ENCODE measurements around the gene RHOV.
A peak's percentile ranks its signal among the peaks of the same experiment; 100 is the strongest.

Gene RHOV, protein sequence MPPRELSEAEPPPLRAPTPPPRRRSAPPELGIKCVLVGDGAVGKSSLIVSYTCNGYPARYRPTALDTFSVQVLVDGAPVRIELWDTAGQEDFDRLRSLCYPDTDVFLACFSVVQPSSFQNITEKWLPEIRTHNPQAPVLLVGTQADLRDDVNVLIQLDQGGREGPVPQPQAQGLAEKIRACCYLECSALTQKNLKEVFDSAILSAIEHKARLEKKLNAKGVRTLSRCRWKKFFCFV

DNA sequence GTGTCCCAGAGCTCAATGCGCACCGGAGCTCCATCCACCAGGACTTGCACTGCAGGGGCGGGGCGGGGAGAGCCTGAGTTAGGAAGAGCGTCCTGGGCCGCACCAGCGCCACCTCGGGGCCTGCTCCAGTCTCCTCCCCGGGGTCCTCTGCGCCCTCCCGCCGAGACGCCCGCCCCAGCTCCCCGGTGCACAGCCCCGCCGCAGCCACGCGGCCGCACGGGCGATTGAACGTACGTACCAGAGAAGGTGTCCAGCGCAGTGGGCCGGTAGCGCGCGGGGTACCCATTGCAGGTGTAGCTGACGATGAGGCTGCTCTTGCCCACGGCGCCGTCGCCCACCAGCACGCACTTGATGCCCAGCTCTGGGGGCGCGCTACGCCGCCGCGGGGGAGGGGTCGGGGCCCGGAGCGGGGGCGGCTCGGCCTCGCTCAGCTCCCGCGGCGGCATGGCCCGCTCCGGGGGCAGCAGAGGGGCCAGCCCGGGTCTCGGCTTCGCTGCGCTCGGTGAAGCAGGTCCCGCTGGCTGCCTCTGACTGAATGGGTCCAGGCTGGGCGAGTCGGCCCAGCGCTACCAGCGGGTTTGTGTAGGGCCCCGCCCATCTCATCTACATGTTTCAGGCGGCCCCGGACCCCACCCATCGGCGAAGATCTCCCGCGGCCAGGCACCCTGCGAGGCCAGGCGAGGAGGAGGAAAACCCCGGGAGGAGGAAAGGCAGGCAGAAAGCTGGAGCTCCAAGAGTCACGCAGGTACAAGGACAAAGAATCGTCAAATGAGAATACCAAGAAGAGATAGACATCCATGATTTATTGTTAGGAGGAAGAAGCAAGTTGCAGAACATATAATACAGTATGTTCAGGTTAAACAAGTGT lies at the start of gene RHOV:
Gene RHOV (minus strand): TSS at position 541 of the 868 bp plus-strand sequence. CDS start 95 bp downstream, at position 446.
- FAIRE-seq (peak; percentile 72), DNase-seq (ENCODE audit: extremely low spot score, insufficient read length, low read depth) (no peak)

DNA sequence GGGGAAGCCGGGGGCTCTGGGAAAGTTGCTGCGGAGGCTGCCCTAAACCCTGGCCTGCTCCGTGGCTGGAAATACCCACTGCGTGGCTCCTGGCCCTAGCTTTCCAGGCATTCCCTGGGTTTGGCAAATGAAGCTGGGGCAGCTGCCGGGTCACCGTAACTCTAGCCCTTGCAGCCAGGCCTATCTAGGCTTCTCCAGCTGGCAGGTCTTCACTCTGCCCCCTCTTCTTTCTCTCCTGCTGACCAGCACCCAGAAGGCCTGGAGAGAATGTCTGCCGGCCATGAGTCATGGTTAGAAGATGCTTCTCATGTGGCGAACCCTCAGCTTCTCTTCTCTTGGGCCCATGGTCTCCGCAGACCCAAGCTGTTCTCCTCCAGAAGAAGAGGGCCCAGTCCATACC lies 49.5 kb upstream of the RHOV start:
- DNase-seq (ENCODE audit: extremely low spot score, insufficient read length, low read depth) (no peak), FAIRE-seq (no peak)

DNA sequence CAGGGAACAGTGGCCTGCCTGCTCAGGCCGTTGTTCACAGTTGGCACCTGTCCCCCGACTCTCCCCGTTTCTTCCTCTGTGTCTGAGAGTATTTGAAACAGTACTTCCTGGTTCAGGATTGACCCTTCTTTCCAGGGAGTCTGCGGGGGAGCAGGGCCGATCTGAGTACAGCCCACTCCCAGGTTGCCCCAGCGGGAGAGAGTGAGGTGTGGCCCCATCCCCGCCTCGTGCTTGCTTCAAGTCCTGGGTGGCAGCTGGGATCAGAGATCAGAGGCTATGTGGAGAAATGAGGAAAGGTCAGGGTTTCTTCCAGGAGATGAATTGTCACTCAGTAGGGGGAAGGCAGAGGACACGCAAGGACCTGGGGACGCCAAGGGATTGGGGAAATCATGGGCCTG lies 48.6 kb upstream of the RHOV start:
- DNase-seq (ENCODE audit: extremely low spot score, insufficient read length, low read depth) (no peak), FAIRE-seq (no peak)

DNA sequence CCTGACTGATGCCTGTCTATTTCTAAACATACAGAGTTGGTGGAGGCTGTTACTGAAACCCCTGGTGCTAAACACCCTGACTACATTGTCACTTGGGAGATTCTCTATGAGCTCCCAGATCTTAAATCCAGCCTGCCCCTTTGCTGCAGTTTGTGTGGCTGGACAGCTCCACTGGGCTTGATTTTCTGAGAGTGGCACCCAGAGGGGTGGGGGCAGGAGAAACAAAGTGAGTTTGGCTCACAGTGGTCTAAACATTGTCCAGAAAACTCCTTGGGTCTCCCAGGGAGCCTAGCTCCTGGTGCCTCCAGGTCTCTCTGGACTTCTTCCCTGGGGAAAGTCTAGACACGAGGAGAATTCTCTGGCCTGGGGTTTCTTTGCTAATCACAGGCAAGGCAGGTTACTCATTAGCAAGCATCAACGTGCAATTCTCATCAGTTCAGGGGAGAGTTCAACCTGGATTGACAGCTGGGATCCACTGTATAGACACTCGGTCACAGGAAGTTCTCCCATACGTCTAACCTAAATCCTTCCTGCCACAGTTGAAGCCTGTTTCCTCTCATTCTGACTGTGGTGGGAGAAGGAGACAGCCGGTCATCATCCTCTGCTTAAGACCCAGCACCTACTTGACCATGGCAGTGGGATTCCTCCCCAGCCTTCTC lies 48.0 kb upstream of the RHOV start:
- no peak for DNase-seq (ENCODE audit: extremely low spot score, insufficient read length, low read depth)
- FAIRE-seq, result no peak

DNA sequence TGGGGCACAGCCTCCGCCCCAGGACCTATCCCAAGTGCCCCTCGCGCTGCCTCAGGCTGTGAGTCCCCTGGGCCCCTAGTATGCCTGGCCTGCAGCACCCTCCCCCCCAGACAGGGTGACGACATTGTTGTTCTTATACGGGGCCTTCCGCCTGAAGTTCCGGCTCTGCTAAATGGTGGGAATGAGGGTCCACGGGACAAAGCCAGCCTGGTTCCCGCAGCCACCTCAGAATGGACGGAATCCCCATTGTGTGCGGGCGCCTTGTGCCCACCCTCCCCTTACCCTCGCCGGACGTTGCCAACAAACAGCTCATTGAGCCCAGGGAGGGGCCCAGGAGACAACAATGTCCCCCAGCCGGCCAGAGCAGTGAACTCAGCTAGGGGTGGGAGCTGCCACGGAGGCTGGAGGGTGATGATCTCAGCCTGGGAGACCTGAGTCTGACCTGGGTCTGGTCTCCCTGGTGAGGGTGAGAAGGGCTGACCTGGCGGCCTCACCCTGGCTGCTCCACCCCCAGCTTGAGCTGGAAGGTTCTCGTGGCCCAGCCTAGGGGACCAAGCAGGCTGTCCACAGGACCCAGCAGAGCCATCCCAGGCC lies 44.9 kb upstream of the RHOV start:
- FAIRE-seq (no peak), DNase-seq (ENCODE audit: extremely low spot score, insufficient read length, low read depth) (no peak)

DNA sequence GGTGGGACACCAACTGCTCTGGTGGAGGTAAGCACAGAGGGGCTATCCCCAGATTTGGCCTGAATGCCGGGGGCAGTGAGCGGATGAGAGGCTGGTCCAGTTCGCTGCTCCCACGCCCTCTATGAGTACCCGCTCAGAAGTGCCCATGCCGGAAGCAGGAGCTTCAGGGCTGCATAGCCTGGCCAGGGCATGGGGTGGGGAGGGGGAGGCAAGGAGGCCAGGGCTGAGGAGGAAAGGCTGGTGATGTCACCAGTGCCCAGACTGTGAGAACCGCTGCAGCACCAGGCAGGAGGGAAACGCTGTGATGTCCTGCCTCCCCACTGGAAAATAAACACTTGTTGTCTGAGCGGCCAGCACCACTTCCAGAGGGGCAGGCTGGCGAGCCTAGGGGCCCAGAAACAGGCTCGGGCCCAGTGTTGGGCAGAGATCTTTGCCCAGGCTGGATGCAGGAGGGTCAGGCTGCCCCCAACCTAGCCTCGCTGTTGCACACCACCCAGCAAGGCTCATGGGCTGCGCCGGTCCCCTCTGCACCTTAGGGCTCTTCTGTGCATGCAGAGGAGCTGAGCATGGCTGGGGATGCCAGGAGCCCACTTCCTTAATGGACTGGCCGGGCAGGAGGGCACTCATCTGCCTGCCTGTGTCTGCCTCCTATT lies 44.2 kb upstream of the RHOV start:
- FAIRE-seq, result no peak
- no peak for DNase-seq (ENCODE audit: extremely low spot score, insufficient read length, low read depth)

DNA sequence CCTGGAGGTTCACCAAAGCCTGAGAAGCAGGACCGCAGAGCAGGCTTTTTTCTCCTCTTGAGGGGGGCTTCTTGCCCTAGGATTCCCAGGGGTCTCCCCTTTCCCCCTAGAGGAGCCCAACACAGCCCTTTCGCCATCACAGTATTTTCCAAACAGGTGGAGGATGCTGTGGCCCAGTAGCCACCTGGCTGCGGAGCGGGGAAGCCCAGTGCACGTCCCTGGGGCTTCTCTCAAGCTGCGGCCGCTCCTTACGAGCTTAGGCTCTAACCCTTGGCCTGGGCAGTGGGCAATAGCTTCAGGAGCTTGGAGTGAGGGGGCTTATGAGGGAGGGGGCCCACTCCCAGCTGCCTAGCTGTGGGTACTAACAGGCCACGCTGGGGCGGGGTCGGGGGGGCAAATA lies 43.6 kb upstream of the RHOV start:
- FAIRE-seq, result no peak
- DNase-seq (ENCODE audit: extremely low spot score, insufficient read length, low read depth), result no peak

DNA sequence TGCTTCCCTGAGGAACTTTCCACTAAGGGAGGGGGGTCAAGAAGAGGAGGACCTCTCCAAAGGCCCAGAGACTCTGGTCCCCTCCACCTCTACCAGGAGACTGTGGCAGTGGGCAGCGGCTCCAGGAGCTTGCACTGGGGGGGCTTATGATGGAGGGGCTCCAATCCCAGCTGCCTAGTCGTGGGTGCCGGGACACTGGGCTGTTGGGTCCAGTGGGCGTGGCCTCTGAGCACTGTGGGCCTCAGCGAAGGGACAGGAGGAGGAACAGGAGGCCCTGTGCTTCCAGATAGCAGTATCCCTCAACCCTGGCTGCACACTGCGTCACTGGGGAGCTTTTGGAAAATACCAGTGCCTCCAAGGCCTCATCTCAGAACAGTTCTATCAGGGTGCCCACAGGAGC lies 41.6 kb upstream of the RHOV start:
- FAIRE-seq, result no peak
- DNase-seq (ENCODE audit: extremely low spot score, insufficient read length, low read depth), result no peak

DNA sequence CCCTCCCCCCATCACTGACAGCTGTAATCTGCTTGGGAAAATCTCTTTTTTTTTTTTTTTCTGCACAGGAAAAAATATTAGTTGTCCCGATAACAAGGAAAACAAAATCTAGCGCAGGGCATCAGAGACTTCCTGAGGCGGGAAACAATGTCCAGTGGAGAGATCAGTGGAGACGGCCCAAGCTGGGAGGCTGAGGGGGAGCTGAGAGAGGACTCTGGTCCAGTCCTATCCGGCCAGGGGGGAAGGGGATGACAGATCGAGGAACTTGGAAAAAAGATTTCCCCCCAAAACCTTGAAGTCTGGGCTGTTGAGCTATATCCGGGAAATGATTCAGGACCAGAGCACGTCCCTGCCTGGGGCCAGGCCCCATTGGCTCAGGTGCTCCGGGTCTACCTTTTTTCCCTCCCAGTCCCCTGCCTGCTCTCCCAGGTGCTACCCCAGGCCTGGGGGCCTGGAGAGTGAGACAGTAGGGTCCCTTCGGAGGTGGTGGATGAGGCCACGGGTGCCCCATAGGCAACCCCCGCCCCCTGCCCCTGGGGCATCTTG lies 41.2 kb upstream of the RHOV start:
- no peak for FAIRE-seq

DNA sequence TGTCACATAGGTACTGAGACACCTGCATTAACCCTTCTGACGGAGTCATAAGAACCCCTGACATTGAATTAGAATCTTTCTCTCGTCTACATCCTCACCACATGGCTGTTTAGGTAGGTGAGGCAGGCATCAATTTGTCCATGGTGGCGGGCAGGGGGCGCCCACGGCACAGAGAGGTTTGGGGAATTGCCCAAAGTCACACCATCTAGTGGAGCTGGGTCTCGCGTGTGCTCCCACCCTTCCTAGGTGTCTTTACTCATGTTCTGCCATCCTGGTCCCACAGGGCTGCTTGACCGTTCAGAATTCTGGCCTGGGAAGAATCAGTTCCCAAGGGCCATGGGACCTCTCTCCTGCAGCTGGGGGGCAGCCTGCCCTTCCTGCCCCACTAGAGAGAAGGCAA lies 40.5 kb upstream of the RHOV start:
- FAIRE-seq (no peak), DNase-seq (ENCODE audit: extremely low spot score, insufficient read length, low read depth) (no peak)

More for the DNA sequence above, 41.2 kb upstream of the RHOV start:
- DNase-seq (ENCODE audit: extremely low spot score, insufficient read length, low read depth), result no peak

DNA sequence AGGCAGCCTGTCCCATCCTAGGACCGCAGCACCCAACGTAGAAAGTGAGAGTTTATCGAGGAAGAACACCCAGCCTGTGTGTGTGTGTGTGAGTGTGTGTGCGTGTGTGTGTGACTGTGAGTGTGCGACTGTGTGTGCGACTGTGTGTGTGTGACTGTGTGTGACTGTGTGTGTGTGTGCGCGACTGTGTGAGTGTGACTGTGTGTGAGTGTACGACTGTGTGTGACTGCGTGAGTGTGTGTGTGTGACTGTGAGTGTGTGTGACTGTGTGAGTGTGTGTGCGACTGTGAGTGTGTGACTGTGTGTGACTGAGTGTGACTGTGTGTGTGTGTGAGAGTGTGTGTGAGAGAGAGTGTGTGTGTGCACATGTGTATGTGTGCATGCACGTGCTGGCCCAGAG lies 40.0 kb upstream of the RHOV start:
- peak; percentile 31 for FAIRE-seq
- DNase-seq (ENCODE audit: extremely low spot score, insufficient read length, low read depth), result no peak

DNA sequence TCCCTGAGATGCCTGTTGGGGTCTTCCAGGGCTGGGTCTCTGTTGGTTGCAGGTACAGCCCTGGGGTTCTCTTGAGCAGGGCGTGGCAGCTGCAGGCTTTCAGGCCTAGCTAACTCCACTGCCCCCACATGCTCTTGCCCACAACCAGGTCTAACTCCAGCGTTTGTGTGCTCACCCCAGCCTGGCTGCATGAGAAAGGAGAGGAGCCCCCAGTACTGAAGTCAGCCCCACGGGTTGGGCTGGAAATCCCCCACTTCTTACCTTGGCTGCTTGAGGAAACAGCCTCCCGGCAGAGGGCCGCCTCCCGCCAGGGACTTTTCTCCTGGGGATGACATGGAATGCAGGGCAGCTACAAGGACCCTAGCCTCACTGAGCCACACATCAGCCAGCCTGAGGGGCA lies 38.4 kb upstream of the RHOV start:
- no peak for DNase-seq (ENCODE audit: extremely low spot score, insufficient read length, low read depth)
- FAIRE-seq, result no peak

DNA sequence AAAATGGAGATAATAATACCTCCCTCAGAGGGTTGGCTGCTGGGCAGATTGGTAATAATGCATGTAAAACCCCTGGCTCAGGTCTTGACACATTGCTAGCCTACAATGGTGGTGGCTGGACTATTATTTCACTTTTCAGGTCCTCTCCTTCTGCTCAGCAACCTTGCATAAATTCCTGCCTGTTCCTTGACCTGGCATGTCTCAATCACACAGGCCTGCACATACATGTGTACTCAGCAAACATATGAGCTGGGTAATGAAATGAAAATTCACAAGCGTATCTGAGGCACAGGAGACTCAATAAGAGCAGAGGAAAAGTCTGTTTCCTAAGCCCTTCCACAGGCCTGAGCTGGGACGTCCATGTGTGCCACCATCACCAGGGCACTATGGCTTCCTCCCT lies 37.7 kb upstream of the RHOV start:
- FAIRE-seq (no peak), DNase-seq (ENCODE audit: extremely low spot score, insufficient read length, low read depth) (no peak)

DNA sequence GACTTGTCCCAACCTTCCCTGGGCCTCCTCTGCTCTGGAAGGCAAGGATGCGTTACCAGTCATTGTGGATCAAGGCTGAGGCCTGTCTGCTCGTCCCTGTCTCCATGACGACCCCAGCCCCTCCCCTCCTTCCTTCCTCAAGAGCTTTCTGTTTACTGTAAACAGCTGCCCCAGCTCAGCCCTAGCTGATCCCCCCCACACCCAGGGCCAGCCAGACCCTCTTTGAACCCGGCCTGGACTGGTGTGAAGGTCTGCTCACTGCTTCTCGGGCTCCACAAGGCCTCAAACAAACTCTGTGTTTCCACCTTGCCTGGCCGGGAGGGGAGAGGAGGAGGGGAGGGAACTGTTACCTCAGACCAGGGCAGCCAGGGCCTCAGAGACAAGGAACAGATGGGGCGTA lies 37.1 kb upstream of the RHOV start:
- FAIRE-seq (no peak), DNase-seq (ENCODE audit: extremely low spot score, insufficient read length, low read depth) (no peak)

DNA sequence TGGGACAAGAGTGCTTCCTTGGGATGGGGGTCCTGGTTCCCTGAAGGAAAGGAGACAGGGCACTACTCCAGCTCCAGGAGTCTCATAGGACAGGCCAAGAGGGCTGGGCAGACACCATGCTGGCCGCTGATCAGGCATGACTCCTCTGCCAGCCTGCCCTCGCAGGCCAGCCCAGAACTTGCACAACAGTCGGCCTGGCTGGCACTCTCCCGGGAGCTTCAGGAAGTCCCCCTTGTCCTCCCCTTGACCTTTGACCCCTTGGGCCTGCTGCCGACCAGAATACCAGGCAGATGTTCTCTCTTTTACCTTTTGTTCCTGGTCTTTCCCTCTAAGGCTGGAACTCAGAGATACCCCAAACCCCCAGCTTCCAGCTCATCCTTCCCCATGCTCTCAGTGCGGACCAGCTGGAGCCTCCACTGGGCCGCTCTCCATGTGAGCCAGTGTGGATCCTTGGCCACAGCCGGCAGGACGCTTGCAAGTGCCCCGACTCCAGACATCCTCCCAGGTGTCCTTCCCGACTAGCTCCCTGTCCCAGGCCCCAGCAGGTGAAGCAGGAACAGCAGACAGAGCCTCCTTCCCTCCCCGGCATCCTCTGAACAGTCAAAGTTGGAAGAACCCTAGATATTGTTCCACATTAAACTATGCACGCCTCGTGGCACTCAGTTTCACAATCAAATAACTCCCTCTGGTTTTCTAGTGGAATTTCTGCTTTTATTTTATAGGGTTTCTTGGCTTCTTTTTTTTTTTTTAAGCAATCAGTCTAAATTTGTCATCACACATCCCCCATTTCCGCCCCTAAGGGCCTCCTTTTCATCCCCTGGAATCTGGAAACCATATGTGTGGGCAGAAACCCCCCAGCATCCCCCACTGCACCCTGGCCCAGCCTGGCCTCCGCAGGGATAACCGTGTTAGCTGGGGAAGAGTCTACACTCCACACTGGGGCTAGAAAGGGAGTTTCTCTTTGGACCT lies 35.9 kb upstream of the RHOV start:
- FAIRE-seq, result no peak

DNA sequence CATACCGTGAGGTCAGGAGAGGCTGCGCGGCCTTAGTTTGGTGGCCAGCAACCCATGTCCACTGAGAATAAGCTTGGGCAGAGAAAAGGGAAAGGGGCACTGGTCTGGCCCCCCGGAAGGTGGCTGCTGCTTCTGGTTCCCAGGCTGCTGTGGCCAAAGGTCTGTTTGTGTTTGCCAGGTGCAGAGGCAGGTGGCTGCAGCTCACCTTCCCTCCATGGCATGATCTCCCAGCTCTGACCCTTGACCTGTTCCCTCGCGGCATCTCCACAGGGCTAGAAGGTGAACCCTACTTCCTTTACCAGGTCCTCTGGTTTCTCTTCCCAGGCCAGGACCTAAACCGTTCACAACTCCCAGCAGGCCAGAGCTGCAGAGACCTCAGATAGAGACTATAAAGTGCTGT lies 34.1 kb upstream of the RHOV start:
- no peak for DNase-seq (ENCODE audit: extremely low spot score, insufficient read length, low read depth)
- FAIRE-seq, result no peak

More for the DNA sequence above, 35.9 kb upstream of the RHOV start:
- no peak for DNase-seq (ENCODE audit: extremely low spot score, insufficient read length, low read depth)

DNA sequence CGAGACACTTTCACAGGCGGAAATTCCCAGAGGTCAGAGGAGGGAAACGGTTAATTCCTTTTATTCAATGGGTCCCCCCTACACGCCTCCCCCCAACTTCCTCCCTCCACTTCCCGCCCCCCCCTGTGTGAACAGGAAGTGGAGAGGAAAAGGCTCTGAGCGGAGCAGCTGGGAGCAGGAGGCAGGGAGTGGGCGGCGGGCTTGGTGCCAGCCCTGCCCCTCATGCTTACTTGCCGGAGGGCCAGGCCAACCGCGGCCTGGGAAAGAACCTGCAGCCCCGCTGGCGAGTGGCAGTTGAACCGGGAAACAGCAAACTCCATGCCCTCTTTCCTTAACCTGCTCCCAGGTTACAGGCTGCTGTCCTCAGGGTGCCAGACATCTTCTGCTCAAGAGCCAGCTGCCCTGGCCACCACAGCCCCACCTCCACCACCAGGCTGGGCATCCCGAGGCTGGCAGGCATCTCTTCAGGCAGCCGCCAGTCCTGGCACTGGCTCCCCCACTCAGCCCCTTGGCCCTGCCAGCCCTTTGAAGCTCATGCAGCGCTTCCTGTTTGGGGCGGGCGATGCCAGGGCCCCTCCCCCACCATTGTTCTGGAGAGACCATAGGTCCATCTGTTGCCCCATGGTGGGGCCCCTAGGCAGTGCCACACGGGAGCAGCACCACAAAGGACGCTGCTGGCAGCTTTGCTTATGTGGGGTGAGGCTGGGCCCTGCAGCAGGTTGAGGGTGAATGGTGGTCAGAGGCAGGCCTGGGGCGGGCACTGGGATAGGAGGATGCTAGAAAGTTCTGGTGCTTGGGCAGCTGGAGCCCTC lies 33.2 kb upstream of the RHOV start:
- DNase-seq (ENCODE audit: extremely low spot score, insufficient read length, low read depth), result no peak
- peak; percentile 58 for FAIRE-seq

Data from GM18507 (cell line).